ENCODE data around the gene SCG5.

DNA sequence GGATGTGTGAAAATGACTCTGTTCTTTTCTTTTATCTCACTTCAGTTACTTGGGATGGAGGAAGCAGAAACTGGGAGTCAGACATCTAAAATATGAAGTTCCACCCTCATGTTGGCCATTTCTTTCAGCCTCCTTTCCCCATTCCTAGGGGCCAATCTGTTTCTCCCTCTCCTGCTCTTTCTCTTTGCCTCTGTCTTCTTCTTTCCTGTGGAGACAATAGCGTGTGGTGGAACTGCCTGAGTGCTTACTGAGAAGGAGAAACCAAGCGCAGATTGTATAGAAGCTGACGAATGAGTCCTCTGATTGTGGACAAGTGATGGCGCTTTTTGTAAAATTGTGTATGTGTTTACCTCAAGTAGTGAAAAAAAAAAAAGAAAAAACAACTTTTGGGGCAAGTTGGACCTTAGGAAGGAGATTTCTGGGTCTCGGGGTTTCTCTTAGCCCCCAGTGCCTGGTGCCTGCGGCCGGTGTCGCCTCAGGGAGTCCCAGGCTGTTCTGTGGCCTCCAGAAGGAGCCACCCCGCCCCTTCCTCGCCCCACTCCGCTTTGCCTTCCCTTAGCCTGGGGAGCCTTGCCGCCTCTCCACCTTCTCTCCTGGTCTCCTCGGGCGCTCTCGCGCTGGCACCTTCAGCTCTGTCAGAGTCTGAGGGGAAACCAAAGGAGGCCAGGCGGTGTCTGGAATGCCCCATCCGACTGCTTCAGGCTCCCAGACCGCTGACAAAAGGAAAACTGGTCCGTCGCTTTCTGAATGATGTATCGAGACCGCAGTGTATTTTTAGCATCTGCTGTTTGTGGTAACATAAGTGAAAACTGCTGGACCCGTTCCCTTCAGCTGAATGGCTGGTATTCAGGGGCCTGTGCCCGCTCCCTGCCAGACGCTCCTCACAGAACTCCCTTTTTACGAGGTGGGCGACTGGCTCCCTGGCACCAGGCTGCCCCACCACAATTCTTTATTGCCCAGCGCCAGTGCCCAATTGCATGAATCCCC, 30.1 kb downstream of the SCG5 start:
- TF ChIP-seq, protein P1, sequence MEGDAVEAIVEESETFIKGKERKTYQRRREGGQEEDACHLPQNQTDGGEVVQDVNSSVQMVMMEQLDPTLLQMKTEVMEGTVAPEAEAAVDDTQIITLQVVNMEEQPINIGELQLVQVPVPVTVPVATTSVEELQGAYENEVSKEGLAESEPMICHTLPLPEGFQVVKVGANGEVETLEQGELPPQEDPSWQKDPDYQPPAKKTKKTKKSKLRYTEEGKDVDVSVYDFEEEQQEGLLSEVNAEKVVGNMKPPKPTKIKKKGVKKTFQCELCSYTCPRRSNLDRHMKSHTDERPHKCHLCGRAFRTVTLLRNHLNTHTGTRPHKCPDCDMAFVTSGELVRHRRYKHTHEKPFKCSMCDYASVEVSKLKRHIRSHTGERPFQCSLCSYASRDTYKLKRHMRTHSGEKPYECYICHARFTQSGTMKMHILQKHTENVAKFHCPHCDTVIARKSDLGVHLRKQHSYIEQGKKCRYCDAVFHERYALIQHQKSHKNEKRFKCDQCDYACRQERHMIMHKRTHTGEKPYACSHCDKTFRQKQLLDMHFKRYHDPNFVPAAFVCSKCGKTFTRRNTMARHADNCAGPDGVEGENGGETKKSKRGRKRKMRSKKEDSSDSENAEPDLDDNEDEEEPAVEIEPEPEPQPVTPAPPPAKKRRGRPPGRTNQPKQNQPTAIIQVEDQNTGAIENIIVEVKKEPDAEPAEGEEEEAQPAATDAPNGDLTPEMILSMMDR (IDR thresholded peaks at IDR 0.05; ENCODE audit: low read length) = no peak
- no peak for TF ChIP-seq EZH2 (IDR thresholded peaks at IDR 0.05; ENCODE audit: borderline replicate concordance, low read length)

Data from OCI-LY1 (cell line).